Brain pericyte (primary cell): ENCODE results near the gene DDX52.
"Not testable (repeated sequence)": the region's sequence is repeated elsewhere in the genome, so short reads cannot be mapped to it uniquely, and the experiment has no call there.

Source experiments
- DNase-seq: peaks from one replicate; pipeline ENCODE4 v3.0.0-alpha.2; 2012; ENCODE audit warnings: low read depth, low spot score

The DDX52 gene, protein sequence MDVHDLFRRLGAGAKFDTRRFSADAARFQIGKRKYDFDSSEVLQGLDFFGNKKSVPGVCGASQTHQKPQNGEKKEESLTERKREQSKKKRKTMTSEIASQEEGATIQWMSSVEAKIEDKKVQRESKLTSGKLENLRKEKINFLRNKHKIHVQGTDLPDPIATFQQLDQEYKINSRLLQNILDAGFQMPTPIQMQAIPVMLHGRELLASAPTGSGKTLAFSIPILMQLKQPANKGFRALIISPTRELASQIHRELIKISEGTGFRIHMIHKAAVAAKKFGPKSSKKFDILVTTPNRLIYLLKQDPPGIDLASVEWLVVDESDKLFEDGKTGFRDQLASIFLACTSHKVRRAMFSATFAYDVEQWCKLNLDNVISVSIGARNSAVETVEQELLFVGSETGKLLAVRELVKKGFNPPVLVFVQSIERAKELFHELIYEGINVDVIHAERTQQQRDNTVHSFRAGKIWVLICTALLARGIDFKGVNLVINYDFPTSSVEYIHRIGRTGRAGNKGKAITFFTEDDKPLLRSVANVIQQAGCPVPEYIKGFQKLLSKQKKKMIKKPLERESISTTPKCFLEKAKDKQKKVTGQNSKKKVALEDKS

DNA sequence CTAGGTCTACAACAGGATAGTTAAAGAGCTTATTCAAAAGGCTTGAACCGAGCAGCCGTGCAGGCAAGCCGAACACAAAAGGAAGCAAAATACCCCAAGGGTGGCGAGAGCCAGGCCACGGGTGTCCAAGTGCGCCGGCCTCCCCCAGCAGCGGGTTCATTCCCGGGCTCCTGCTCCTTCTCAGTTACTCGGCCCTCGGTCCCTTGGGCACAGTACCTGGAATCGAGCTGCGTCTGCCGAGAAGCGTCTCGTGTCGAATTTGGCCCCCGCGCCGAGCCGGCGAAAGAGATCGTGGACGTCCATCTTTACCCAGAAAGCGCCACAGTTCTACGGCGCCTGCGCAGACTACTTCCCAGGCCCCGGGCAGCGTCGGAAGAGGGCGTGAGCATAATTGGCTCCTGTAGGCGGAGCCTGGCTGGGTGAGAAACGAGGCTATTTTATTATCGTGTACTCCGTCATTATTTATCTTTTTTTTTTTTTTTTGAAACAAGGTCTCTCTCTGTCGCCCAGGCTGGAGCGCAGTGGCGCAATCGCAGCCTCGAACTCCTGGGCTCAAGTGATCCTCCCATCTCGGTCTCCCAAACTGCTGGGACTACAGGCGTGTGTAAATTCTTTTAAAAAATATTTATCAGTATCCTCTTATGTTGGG lies at the start of gene DDX52:
Gene DDX52 (minus strand): TSS at position 329 of the 649 bp plus-strand sequence. CDS start 26 bp downstream, at position 303.
- peak; percentile 43 for DNase-seq

DNA sequence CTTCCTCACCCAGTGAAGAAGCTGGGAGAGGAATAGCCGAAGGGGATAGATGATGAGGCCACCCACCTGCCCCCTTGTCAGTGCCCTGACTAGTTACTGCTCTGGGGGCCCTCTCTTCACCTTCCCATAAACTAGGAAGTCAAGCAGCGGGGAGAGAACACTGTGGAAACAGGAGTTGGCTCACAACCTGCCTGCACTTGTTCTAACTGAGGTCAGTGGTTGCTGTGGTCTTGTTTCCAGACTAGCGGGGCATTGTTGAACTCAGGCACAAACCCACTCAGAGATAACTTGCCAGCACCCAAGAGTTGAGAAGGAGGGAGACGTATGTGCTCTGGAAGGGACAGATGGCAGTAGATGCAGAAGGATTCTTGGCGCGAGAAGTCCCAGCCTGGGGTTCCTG lies 48.6 kb upstream of the DDX52 start:
- no peak for DNase-seq

DNA sequence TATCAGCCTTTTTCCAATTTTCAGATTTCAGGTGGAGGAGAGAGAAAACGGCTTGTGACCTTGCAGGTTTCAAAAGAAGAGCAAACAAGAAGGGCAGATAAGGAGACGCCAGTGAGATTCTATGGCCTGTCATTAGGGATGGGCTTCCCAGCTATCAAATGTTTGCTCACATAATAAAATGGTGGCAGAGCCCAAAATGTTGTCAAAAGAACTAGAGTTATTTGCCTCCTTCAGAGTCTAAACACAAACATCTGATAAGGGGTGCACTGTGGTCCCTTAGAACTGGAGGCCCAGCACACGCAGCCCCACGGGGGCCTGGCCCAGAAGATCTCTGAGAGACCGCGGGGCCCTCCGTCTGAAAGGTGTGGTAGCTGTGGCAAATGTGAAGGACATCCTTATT lies 46.1 kb upstream of the DDX52 start:
- DNase-seq = no peak

DNA sequence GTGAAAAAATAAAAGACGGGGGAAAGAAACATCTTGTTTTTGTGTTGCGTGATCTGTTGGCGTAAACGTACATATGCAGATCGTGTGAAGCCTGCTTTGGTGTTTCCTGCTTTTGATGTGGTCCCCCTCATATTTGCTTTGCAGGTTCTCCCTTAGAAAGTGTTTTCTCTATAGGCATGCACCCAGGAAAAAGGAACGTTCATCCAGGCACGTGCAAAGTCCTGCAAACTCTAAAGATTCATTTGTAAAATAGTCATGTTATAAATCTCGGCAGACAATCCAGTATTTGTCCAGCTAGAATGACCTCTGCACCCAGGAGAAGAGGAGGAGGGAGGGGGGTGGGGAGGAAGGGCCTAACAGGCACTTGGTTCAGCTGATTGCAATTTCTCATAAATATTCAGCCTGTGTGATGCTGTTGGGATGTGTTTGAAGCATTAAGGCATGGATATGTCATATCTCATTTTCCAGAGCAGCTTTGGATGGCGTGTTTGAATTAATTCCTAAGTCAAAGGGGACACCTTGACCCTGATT lies 40.3 kb upstream of the DDX52 start:
- DNase-seq = no peak

DNA sequence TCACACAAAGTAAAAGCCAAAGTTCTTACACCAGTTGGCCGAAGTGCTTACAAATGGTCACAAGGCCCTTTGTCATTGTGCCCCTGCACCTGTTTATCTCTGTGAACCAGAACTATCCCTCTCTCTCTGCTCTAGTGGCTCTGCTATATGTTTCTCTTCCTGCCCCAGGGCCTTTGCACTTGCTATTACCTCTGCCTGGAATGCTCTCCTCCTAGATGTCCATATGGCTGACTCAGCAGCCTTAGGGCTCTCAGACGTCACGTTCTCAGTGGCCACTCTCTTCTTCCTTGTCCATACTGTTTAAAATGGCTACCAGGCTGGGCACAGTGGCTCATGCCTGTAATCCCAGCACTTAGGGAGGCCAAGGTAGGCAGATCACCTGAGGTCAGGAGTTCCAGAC lies 38.8 kb upstream of the DDX52 start:
- no peak for DNase-seq

DNA sequence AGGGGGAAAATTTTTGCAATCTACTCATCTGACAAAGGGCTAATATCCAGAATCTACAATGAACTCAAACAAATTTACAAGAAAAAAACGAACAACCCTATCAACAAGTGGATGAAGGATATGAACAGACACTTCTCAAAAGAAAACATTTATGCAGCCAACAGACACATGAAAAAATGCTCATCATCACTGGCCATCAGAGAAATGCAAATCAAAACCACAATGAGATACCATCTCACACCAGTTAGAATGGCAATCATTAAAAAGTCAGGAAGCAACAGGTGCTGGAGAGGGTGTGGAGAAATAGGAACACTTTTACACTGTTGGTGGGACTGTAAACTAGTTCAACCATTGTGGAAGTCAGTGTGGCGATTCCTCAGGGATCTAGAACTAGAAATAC lies 36.7 kb upstream of the DDX52 start:
- DNase-seq = not testable (repeated sequence)

DNA sequence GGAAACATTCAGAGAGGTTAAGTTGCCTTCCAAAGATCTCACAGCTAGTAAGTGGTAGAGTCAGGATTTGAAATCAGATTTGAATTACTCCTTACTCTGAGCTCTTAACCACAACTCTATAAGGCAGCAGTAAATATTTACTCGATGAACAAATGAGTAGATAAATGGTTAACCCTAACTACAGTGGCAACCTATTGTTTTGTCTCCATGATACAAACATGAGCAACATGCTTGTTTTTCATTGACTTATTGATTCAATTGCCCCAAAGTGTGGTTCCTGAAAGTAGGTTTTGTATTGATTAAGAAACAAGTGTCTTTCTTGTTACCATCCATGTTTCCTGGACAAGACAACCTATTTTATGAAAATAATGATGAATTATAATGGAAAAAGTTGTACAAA lies 34.8 kb upstream of the DDX52 start:
- DNase-seq = no peak

DNA sequence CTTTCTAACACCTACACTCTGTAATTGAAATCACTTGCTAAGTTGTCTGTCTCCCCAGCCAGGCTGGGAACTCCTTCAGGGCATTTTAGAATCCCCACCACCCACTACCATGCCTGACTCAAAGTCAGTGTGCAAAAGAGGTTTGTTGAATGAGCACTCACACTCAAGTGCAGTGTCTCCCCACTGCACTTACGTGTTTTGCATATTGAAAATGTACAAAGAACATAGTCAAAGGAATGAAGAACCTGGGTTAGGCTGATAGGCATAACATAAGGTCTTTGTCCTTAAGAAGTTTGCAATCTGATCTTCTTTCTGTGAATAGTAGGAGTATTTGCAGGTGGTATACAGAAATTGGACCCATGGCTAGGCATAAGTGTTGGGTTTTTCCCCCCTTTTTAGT lies 33.8 kb upstream of the DDX52 start:
- DNase-seq = no peak

DNA sequence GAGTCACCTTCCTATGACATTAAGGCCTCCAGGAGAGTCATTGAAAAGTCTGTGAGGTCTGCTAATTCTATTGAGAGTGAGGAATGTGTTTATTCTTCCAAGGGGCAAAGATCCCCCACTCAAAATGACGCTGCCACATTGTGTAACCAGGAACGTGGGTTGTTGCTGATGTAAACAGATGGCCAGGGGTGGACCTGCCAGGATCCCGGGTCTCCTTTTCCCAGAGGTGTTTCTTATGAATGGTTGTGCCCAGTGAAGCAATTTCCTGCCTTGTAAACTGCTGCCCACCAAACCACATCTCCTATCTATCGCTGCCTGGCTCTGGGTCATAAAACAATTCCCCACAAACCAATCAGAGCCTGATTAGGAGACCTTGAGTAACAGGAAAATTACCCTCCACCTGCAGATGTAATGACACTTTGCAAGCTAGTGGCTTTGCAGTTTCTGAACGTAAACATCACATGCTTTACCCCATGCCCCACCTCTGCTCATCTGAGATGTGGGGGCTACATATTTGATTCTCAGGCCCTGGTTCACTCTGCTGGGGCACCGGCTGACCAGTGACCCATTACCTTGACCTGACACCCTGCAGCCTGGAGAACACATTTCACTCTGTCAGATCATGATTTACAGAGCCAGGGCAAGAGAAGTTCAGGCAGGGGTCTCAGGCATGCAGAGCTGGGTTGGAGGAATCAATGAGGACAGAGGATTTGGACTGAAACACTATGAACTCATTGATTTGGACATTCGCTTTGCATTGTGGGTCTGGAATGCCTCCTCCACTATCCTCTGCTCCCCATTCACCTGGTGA lies 33.1 kb upstream of the DDX52 start:
- no peak for DNase-seq

DNA sequence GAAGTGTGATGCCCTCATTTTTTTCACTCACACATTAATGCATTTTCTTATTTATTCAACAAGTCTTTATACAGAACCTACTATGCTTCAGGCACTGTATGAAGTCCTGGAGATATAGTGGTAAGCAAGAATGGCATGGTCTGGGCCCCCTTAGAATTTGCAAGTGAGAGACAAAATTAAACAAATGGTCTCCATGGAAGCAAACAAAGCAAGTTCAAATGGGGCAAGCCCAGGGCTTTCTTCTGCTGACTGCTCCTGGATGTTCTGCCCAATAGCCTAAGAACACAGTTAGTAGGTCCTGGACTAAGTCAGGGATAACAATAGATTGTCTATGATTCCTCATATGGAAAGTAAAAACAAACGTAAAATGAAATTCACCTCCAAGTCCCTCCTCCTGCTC lies 31.3 kb upstream of the DDX52 start:
- no peak for DNase-seq

DNA sequence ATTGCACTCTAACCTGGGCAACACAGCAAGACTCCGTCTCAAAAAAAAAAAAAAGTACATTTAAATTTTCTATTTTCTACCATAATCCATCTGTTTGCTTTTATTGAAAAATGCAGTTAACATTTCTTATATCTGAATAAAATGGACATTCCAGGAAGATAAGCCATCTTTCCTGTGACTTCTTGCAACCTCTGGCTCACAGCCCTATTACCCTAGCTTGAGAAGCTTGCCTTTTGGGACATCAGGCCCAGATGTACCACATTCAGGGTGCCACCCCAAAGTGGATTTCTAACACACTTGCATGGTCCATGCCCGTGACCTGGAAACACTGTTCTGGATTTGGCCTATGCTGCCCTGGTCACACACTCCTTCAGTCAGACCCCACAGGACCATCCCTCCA lies 30.1 kb upstream of the DDX52 start:
- no peak for DNase-seq

DNA sequence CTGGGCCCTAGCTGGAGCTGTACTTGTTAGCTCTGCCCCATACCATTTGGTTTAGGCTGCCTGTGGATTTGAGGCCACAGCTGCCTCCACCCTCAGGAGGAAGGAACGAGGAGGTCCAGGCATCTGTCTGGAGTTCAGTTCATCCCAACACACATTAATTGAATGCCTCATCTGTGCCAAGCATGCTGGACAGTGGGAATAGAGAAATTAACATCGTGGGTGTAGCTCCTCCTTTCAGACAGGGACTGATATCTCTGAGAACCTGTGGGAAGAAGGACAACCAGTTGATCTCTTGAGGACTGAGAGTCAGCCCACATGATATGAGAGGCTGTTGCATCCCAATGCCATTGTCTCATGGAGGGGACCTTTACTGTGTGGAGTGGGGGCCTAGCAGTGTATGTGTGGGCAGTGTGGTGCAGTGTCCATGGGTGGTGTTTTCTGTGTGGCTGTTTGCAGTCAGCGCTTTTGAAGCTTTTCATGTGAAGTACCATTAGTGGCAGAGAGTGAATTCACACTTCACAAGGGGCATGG lies 29.4 kb upstream of the DDX52 start:
- no peak for DNase-seq

DNA sequence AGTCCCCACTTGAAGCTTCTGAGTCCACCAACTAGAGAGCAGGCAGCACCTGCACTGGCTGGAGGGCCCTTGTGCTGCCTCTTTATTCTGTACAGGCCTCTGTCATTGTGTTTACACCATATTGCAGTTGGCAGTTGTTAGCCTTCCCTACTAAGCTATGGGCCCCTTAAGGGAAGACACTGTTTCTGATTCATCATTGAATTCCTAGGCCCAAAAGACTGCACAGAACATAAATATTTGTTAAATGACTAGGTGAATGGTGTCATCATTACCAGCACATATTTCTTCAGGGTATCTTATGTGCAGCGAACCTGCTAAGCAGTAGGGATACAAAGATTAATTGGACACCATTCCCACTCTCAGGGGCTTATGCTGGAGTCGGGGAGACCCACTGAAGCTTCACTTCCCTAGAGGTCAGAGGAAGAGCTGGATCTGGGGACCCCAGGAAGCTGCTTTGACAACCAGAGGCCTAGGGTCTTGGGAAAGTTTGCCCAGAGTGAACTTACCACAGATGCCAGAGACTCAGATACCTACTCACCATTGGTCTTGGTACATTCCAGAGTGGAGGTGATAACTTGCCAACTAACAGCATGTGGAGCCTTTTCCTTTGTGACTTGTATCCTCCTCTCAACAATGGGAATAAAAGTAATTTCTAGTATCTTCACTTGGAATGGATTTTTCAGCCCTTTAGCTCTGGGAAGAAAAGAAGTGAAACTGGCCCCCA lies 28.7 kb upstream of the DDX52 start:
- DNase-seq = no peak

DNA sequence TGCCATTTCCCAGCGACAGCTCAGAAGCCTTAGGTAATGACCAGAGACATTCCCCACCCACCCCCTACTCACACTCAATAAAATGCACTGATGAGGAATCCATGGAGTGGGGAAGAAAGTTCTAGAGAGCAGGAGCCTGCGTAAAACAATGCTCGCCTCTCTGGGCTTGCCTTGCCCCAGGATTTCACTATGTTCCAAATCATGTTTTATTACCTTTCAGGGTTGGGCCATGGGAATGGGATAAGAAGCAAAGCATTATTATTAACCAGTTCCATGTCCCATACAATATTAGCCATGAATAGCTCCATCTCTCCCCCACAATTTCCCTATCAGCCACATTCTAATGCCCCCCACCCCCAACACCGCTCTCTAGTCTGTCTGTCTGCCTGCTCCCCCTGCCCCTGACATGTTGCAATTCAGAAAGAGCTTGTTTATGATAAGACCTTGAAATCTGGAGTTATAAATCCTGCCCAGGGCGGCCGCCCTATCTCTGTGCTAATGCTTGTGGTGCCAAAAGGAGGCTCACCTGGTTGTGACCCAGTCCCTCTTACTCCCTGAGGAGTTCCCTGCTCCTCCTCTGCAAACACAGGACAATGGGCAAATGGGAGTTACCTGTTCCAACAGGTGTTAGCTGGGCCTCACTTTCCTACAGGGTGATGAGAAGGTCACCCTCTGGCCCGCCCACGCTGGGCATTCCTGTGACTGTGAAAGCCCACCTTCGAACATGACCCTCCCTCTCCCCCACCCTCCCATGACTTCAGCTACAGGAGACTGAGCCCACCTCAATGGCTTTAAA lies 28.0 kb upstream of the DDX52 start:
- DNase-seq = no peak

DNA sequence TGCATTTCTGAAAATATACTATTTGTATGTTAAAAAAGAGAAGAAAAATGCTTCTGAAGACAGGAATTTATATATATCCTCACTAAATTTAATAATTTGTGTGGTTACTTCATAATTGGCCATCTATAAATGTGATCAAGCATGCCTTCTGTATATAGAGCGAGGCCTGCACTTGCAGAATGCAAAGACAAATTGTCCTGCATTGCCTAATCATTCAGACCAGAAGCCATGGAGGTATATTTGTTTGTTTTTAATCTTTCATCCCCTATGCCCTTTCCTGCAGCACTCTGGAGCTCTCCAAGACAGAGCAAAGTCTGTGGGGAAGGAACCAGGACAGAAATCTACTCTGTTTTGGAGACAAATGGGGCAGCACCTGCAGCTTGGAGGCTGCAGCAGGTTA lies 23.8 kb upstream of the DDX52 start:
- no peak for DNase-seq

DNA sequence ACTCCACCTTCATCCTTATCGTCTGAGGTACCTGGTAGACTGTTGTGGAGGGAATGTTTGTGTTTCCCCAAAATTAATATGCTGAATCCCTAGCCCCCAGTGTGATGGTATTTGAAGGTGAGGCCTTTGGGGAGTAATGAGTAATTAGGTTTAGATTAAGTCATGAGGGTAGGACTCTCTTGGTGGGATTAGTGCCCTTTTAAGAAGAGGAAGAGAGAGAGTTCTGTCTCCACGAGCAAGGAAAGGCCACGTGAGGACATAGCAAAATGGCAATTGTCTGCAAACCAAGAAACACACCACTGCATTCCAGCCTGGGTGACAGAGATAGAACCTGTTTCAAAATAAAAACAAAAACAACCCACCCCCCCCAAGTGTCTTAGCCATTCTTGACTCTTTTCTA lies 21.0 kb upstream of the DDX52 start:
- DNase-seq = no peak

DNA sequence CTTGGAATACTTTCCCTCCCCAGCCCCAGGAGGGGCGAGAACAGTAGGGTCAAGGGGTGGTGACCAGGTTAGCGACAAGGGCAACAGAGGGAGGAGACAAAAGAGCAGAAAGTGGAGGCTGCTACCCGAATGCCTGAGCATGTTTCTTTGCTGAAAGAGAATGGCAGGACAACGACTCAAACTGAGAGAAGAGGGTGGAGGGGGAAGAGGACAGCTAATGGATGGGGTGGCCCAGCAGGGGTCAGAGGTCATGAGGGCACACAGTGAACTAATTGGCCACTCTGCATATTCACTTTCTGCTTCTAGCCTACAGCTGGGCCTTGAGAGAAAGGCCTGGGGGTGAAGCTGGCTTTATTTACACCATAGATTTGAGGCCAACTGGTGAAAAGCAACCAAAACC lies 19.1 kb upstream of the DDX52 start:
- no peak for DNase-seq

DNA sequence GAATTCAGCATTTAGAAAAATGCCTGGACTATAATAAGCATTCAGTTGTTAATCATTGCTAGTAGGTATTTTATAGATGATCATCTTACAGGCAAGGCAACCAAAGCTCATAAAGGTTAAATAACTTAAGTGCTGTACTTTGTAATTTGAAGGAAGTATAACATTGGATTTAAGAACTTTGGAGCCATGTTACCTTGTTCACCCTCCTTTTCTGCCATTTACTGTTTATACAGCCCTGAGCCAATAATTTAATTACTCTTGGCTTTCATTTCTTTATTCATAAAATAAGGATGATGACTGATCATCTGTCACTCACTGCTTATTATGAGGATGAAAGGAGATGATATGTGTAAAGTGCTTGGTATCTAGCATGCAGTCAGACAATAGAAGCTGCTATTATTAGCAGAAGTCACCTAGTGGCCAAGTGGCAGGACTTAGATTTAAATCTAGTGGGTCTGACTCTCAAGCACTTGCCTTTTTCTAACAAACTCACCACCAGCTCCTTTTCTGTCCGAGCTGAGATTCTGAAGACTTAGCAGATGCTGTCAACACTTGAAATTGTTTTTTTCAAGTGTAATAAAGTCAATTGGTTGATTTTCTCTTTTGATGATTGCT lies 18.3 kb upstream of the DDX52 start:
- DNase-seq = no peak

DNA sequence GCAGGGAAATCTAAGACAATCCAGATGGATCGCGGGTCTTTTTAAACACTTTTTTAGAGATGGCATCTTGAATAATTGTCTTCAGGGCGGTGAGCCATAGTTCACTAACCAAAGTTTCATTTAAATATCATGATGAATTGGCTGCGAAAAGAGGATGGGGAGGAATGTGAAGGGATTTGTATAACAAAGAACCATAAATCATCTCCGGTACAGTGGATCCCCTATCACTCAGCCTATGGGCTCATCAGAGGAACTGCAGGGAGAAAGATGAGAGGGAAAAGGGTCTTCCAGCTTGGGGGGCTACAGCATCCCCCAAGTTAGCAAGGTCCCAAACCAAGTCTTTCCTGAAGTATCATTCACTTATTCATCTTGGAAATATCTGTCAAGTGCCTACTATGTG lies 16.7 kb upstream of the DDX52 start:
- no peak for DNase-seq

DNA sequence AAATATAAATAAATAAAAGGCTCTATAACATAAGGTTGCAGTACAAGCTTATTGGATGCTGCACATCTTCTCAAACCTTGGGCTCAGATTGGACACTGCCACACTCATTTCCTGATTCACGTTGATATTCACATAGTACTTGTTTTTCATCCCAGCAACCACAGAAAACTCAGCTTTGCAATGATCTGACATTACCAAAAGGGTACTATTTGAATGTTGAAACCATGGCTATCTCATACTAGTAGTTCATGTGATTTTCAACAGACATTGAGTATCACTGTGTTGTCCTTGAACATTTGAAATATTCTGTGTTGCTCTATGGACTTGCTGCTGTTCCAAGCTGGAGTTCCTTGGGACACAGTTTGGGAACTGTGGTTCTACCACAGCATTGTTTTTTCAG lies 14.0 kb upstream of the DDX52 start:
- DNase-seq = no peak
